Neural progenitor cell (in vitro differentiated cells): ENCODE data around the gene GABBR2. TPM values are rescaled to one million over a fixed set of nuclear protein-coding genes. Genes with fewer than 3 reads are reported as not detected.
"Not testable (repeated sequence)": the region's sequence is repeated elsewhere in the genome, so short reads cannot be mapped to it uniquely, and the experiment has no call there.

Source experiments
- DNase-seq: peaks from one replicate; pipeline ENCODE4 v3.0.0-alpha.2; 2016; ENCODE audit warnings: low spot score
- H2AFZ ChIP-seq: fragments of 200-600 bp; sonication (generic); replicated peaks from 2 replicates; pipeline ENCODE4 v1.6.1; 2016; ENCODE audit warnings: antibody characterized with exemption
- H3F3A ChIP-seq: fragments of 200-600 bp; sonication (generic); 2 replicates; pipeline ENCODE4 v1.6.1; 2016; ENCODE audit warnings: antibody characterized with exemption, low read depth
- H3K27ac ChIP-seq: fragments of 200-600 bp; sonication (generic); 2 replicates; pipeline ENCODE4 v1.5.1; 2016; ENCODE audit warnings: mild to moderate bottlenecking
- H3K27me3 ChIP-seq: fragments of 200-600 bp; sonication (generic); 2 replicates; pipeline ENCODE4 v1.6.1; 2016; ENCODE audit warnings: mild to moderate bottlenecking, moderate library complexity
- H3K36me3 ChIP-seq: fragments of 200-600 bp; sonication (generic); 2 replicates; pipeline ENCODE4 v1.5.1; 2016
- H3K4me1 ChIP-seq: fragments of 200-600 bp; sonication (generic); 2 replicates; pipeline ENCODE4 v1.6.1; 2016; ENCODE audit warnings: mixed run types
- H3K4me2 ChIP-seq: fragments of 200-600 bp; sonication (generic); 2 replicates; pipeline ENCODE4 v1.6.1; 2016
- H3K4me3 ChIP-seq: fragments of 200-600 bp; sonication (generic); 2 replicates; pipeline ENCODE4 v1.5.1; 2016
- H3K79me2 ChIP-seq: fragments of 200-600 bp; sonication (generic); 2 replicates; pipeline ENCODE4 v1.6.1; 2016; ENCODE audit warnings: low read depth
- H3K9ac ChIP-seq: fragments of 200-600 bp; sonication (generic); 2 replicates; pipeline ENCODE4 v1.6.1; 2016
- H3K9me3 ChIP-seq: fragments of 200-600 bp; sonication (generic); 2 replicates; pipeline ENCODE4 v1.5.1; 2016; ENCODE audit warnings: low read depth
- H4K20me1 ChIP-seq: fragments of 200-600 bp; sonication (generic); 2 replicates; pipeline ENCODE4 v1.6.1; 2016; ENCODE audit warnings: low read depth
- H3K27ac Mint-ChIP-seq: 3 replicates; pipeline ENCODE4 v1.8.0; 2021; ENCODE audit warnings: mixed read lengths
- H3K27me3 Mint-ChIP-seq: 2 replicates; pipeline ENCODE4 v1.8.0; 2022; ENCODE audit warnings: low read depth, mild to moderate bottlenecking, inconsistent platforms, moderate library complexity, mixed read lengths; ENCODE audit not compliant: insufficient read depth
- H3K36me3 Mint-ChIP-seq: 3 replicates; pipeline ENCODE4 v1.8.0; 2021; ENCODE audit warnings: mixed read lengths
- H3K4me1 Mint-ChIP-seq: 3 replicates; pipeline ENCODE4 v1.8.0; 2021; ENCODE audit warnings: mixed read lengths
- H3K4me3 Mint-ChIP-seq: 3 replicates; pipeline ENCODE4 v1.8.0; 2021; ENCODE audit warnings: mild to moderate bottlenecking, moderate library complexity, mixed read lengths
- H3K9me3 Mint-ChIP-seq: 3 replicates; pipeline ENCODE4 v1.8.0; 2020; ENCODE audit warnings: mixed read lengths
- CTCF ChIP-seq: fragments of 200-600 bp; sonication (generic); IDR thresholded peaks from 2 replicates; pipeline ENCODE4 v1.5.1; 2017; ENCODE audit warnings: antibody characterized with exemption, mild to moderate bottlenecking
- EZH2 ChIP-seq: fragments of 200-600 bp; sonication (generic); IDR thresholded peaks from 2 replicates; pipeline ENCODE4 v1.6.1; 2017; ENCODE audit warnings: antibody characterized with exemption, mild to moderate bottlenecking, moderate library complexity
- EZH2phosphoT487 ChIP-seq: fragments of 200-600 bp; sonication (generic); IDR thresholded peaks from 2 replicates; pipeline ENCODE4 v1.6.1; 2017; ENCODE audit warnings: antibody characterized with exemption
- total RNA-seq: library from RNA; depleted of rRNA; stranded (reverse); fragments of >200 nt; gene quantifications from 2 replicates; pipeline ENCODE4 v1.2.3, GENCODE V29; 2015; ENCODE audit warnings: low replicate concordance

Gene GABBR2
- total RNA-seq, 1 donor from 2014 or later, result not detected

- Histone ChIP-seq H3K9me3 (no peaks in the 10 kb centered on the region), H2AFZ (no peak overlapping the region), H3K4me3 (no peak overlapping the region), H3K36me3 (no peaks in the 10 kb centered on the region), H3K4me1 (no peaks in the 10 kb centered on the region), H3F3A (no peaks in the 10 kb centered on the region), H3K79me2 (no peaks in the 10 kb centered on the region), H3K27me3 (no peaks in the 10 kb centered on the region), H3K27ac (no peak overlapping the region), H3K9ac (no peak overlapping the region), H3K4me2 (no peak overlapping the region), H4K20me1 (no peaks in the 10 kb centered on the region)
- TF ChIP-seq EZH2phosphoT487, result no peak
- TF ChIP-seq EZH2, result no peak
- TF ChIP-seq CTCF, result no peak
- Mint-ChIP-seq H3K4me3 (no peak overlapping the region), H3K4me1 (no peaks in the 10 kb centered on the region), H3K27ac (no peak overlapping the region), H3K9me3 (peaks cover 2% of the 10 kb centered on the region), H3K36me3 (no peaks in the 10 kb centered on the region), H3K27me3 (peaks cover 2% of the 10 kb centered on the region)
- DNase-seq, result no peak
These were observed 49.8 kb downstream of the GABBR2 start for GRCh38 chr9:98658951-98659351.

- no peaks in the 10 kb centered on the region for H3K36me3 Mint-ChIP-seq
- H3F3A ChIP-seq, result no peaks in the 10 kb centered on the region
- no peaks in the 10 kb centered on the region for H3K4me1 Mint-ChIP-seq
- no peak overlapping the region for H3K4me3 ChIP-seq
- H3K27ac Mint-ChIP-seq, result no peak overlapping the region
- no peaks in the 10 kb centered on the region for H4K20me1 ChIP-seq
- H2AFZ ChIP-seq, result no peak overlapping the region
- DNase-seq, result no peak
- H3K4me3 Mint-ChIP-seq, result no peak overlapping the region
- peaks cover 3% of the 10 kb centered on the region for H3K27me3 Mint-ChIP-seq
- no peak for TF ChIP-seq EZH2phosphoT487
- no peak for TF ChIP-seq EZH2
- TF ChIP-seq CTCF, result no peak
- no peaks in the 10 kb centered on the region for H3K9me3 ChIP-seq
- H3K9ac ChIP-seq, result no peak overlapping the region
- H3K27ac ChIP-seq, result no peak overlapping the region
- H3K4me1 ChIP-seq, result no peaks in the 10 kb centered on the region
- H3K4me2 ChIP-seq, result no peak overlapping the region
- peaks cover 2% of the 10 kb centered on the region for H3K9me3 Mint-ChIP-seq
- no peaks in the 10 kb centered on the region for H3K79me2 ChIP-seq
- no peaks in the 10 kb centered on the region for H3K36me3 ChIP-seq
- no peaks in the 10 kb centered on the region for H3K27me3 ChIP-seq
These were observed 50.8 kb downstream of the GABBR2 start for GRCh38 chr9:98657897-98658296.

- H2AFZ ChIP-seq, result no peak overlapping the region
- Mint-ChIP-seq H3K9me3 (peaks cover 2% of the 10 kb centered on the region), H3K27ac (no peak overlapping the region), H3K27me3 (peaks cover 3% of the 10 kb centered on the region), H3K36me3 (no peaks in the 10 kb centered on the region), H3K4me1 (no peaks in the 10 kb centered on the region), H3K4me3 (no peak overlapping the region)
- DNase-seq, result no peak
- no peak overlapping the region for H3K4me3 ChIP-seq
- no peak overlapping the region for H3K27ac ChIP-seq
- no peaks in the 10 kb centered on the region for H4K20me1 ChIP-seq
- no peaks in the 10 kb centered on the region for H3K27me3 ChIP-seq
- H3K9ac ChIP-seq, result no peak overlapping the region
- H3K4me1 ChIP-seq, result no peaks in the 10 kb centered on the region
- H3K9me3 ChIP-seq, result no peaks in the 10 kb centered on the region
- no peaks in the 10 kb centered on the region for H3K36me3 ChIP-seq
- H3F3A ChIP-seq, result no peaks in the 10 kb centered on the region
- H3K4me2 ChIP-seq, result no peak overlapping the region
- TF ChIP-seq EZH2phosphoT487 (no peak), EZH2 (no peak), CTCF (no peak)
- H3K79me2 ChIP-seq, result no peaks in the 10 kb centered on the region
These were observed 52.2 kb downstream of the GABBR2 start for GRCh38 chr9:98656511-98656910.

GRCh38 chr9:98655428-98655827, 53.3 kb downstream of the GABBR2 start:
- H3K4me1 Mint-ChIP-seq, H3K27me3 ChIP-seq, DNase-seq, H3K9ac ChIP-seq, H3K4me3 ChIP-seq, H3K4me2 ChIP-seq, H3K36me3 Mint-ChIP-seq, H3K4me1 ChIP-seq, H3K27ac Mint-ChIP-seq, H3K36me3 ChIP-seq, H3F3A ChIP-seq, H3K27ac ChIP-seq, H3K27me3 Mint-ChIP-seq, H3K4me3 Mint-ChIP-seq, H4K20me1 ChIP-seq, H3K9me3 ChIP-seq, H2AFZ ChIP-seq, H3K9me3 Mint-ChIP-seq, H3K79me2 ChIP-seq: not testable (repeated sequence)
